NCI-H2196 treated with DMSO at 0.1 percent for 48 hours (cell line): ENCODE measurements around the gene HHAT.

ENCODE experiments used
- DNase-seq: peaks from one replicate; lab custom pipeline; 2025; ENCODE audit not compliant: unreplicated experiment; lab: John Stamatoyannopoulos, UW

HHAT gene

DNA sequence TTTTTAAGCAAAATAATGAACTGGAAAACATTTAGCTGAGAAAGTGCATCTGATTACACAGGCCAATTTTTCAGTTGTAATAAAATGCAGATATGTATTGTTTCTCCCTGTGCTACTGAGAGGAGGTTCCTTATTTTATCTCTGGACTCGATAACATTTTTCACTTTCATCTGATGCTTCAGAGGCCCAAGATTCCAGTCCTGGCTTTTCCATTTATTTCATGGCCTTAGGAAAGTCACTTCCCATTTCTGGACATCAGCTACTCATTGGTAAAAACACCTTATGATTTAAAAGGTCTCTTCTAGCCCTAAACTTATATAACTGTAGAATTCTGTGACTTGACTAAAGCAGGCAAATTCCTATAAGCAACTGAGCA is 203.5 kb downstream of the HHAT start:
- DNase-seq, result no peak

GRCh38 chr1:210535761-210536160 is 207.1 kb downstream of the HHAT start:
- DNase-seq, result no peak

GRCh38 chr1:210536254-210536961 is 207.7 kb downstream of the HHAT start:
- no peak for DNase-seq

GRCh38 chr1:210540288-210540687 is 211.6 kb downstream of the HHAT start:
- no peak for DNase-seq

DNA sequence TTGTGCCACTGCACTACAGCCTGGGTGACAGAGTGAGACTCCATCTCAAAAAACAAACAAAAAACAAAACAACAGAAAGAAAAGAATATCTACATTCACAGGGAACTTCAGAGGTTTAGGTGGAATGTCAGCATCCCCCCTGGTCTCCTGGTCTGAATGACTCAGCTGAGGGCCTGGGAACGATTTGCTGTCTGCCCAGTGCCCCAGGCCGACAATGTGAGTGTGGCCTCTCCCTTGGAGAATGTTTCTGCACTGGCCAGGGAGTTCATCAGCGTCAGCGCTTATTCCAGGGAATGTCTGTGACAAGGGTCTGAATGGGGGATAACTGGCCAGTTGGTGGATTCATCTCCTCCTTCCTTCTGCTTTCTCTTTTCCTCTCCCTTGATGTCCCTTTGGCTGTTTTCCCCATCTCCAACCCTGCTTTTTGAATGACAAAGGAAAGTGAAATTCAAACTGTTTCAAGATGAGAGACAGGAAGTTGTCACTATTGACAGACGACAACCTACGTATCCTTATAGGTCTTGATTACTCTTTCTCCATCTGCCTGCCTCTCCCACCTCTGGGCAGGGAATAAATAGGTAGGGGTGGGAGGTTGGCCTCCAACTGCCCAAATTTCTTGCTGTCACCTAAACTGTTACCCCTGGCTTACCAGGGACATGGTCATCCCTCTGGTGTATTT is 213.1 kb downstream of the HHAT start:
- no peak for DNase-seq

DNA sequence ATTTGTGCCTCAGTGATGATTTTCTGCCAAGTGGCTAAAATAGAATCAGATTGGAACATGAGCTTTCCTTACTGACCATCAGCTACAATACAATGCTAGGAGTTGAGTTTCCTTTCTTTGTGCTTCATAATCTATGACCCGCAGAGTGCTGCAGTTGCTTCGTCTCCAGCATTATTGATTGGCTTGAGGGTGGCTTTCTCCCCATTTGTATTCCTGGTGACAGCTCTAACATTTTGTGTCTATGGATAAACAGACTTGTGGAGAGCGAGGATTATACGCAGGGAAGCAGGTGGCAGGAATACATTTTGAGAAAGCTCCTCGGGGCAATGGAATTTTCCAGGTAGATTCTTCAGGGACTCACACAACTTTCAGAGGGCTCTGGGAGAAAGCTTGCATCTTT is 223.2 kb downstream of the HHAT start:
- no peak for DNase-seq

DNA sequence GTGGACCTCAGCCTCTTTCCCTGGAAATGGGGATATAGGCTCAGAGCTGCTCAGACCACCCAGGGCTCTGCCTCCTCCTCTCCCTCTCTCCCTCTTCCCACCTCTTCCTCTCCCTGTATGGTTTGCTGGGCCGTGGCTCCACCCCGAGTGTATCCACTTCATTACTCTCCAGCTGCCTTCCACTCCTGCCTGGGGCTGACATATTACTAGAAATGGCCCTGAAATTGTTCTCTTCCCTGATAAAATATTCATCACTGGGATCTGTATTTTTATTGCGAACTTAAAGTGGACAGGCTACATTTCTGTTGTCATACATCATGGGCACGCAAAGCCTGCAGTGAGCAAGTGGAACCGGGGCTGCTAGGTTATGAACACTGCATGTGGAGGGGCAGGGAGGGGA is 225.0 kb downstream of the HHAT start:
- no peak for DNase-seq

GRCh38 chr1:210554382-210554781 is 225.7 kb downstream of the HHAT start:
- DNase-seq, result no peak

GRCh38 chr1:210556475-210556874 is 227.8 kb downstream of the HHAT start:
- DNase-seq, result no peak

DNA sequence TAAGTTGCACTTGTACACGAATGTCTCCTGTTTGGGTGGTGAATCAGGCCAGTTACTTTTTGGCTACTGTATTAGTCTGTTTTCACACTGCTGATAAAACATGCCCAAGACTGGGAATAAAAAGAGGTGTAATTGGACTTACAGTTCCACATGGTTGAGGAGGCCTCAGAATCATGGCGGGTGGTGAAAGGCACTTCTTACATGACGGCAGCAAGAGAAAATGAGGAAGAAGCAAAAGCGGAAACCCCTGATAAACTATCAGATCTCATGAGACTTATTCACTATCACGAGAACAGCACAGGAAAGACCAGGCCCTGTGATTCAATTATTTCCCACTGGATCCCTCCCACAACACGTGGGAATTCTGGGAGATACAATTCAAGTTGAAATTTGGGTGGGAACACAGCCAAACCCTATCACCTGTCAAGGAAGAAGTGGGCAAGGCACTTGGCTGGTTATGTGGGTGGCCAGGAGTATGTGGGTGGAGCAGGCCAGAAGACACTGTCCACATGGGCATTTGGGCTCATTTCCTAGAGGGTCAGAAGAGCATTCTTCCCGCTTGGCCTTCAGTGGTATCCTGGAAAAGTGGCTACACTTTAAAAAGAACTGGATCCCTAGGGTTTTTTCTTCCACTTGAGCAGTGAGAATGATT is 228.8 kb downstream of the HHAT start:
- no peak for DNase-seq

DNA sequence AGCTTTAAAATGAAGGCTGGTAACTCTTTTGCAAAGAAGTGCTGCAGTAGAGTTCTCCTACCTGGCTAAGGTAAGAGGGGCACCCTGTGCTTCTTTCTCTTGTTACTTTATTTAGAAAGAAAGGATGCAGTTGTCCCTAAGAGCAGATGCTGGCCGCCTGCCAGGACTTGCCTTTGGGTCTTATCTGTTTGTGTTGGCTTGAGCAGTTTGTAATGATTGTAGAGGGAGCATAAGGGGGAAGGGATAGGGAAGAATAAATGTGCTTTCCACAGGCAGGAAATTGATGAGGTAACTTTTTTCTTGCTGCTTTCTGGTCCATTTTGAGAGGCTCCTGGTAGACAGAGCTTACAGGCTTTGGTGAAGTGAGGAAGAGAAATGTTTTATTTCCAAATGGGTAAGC is 229.6 kb downstream of the HHAT start:
- peak; percentile 16 for DNase-seq

- no peak for DNase-seq
These were observed 236.6 kb downstream of the HHAT start for GRCh38 chr1:210565306-210565705.

DNA sequence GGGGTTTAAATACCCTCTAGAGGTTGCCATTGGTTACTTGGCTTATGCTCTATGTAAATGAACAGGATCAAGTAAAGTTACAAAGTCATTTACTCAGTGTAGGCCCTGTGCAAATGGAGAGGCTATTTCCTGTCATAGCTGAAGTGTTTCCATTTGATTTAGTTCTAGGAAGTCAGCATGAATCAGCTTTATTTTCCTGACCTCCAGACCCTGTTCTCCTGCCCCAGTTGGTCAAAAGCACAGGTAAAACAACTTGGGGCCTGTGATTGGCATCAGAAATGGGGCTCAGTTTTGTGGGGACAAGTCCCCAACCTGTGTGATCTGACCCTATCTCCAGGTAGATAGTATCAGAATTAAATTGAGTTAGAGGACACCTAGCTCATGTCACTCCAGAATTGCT is 239.9 kb downstream of the HHAT start:
- no peak for DNase-seq

- DNase-seq, result no peak
These were observed 241.4 kb downstream of the HHAT start for GRCh38 chr1:210570116-210570515.

- DNase-seq, result no peak
These were observed 242.9 kb downstream of the HHAT start for GRCh38 chr1:210571356-210572284.

DNA sequence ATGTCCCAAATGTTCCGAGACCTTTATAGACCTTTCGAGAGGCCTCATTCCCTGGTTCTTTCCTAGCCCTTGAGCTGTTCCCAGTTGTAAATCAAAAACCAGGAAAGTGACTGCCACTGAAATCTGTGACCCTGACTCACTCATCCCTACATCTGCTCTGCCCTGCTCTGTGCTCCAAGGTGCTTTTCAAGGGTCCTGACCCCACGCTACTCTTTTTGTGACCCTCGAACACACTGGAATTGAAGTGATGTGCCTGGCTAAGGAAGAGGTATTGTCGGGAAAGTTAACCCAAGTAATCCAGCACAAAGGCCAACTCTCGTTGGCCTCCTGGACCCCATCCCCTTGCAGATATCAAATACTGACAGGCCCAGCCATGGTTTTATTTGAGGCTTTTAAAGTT is 244.4 kb downstream of the HHAT start:
- DNase-seq, result no peak

DNA sequence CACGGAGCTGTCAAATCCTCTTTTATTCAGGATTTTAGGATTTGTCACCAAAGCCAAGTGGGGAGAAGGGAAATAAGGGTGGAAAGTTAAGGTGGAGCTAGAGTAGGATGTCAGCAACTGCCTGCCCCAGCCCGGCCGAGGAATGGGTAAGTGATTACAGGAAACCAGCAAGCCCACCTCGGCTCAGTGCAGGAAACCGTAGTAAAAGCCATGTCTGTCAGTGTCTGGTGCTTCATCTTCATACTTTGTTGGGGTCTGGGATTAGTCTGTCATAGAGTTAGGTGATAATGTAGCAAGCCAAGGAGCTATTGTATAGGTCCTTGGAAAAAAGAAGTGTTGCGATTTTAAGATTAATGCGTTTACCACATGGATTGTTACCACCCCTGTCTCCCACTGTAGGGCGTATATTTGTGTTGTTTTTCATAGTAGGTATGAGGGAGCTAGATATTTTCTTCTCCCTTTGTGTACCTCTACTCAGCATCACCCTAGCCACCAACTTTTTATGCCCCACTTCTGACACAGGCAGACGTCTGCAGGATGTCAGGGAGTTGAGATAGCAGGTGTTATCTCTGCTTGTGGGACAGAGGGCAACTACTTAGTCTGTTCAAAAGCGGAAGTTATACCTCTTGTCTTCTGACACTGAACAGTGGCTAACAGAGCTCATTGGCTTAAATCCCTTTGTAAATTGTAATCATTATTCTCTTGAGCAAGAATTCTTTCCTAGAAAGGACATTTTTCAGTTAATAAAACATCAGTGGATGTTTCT is 253.7 kb downstream of the HHAT start:
- no peak for DNase-seq

- peak; percentile 85 for DNase-seq
These were observed 255.9 kb downstream of the HHAT start for GRCh38 chr1:210584439-210585113.

DNA sequence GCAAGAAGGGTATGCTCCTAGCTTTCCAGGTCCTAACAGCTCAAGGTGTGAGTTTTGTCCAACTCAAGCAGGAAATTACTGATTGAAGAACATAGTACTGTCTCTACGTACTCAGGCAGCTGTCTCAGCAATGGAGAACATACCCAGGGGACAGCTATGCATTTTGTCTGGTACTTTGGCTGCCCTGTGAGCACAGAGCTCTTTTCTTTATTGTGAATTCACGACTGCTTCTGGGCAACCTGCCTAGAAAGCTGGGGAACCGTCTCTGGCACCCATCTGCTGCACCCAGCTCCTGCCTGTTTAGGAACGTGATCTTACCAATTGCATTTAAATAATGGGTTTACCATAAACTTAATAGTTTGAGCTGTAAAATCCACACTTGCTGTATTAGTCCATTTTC is 258.1 kb downstream of the HHAT start:
- DNase-seq, result no peak

- DNase-seq, result no peak
These were observed 258.9 kb downstream of the HHAT start for GRCh38 chr1:210587566-210587965.
